Natural killer cell (primary cell): ENCODE data around the gene KHNYN. TPM values are rescaled to one million over a fixed set of nuclear protein-coding genes. Genes with fewer than 3 reads are reported as not detected.

Experiments used
- ATAC-seq, 3 donors: fragments of 150-1000 bp in 2 of 3; fragments of 200-7000 bp in 1 of 3; cut with Tn5 transposase; 1 replicate in 1 of 3; 2 replicates in 2 of 3; pipeline ENCODE4 v1.10.0; 2021; ENCODE audit warnings: mild to moderate bottlenecking in 2 of 3, moderate library complexity in 2 of 3
- DNase-seq, 2 donors: peaks; one replicate each; pipeline versions ENCODE4 v3.0.0 to v3.0.0-alpha.2; 2013 to 2021; ENCODE audit warnings: mixed read lengths in 1 of 2
- H3K27ac ChIP-seq: one replicate; pipeline ENCODE4 v1.5.1; 2013; ENCODE audit warnings: mild to moderate bottlenecking, low read length
- H3K27me3 ChIP-seq: one replicate; pipeline ENCODE4 v1.6.1; 2013; ENCODE audit warnings: low read length; ENCODE audit not compliant: control insufficient read depth, insufficient read depth
- H3K36me3 ChIP-seq: one replicate; pipeline ENCODE4 v1.6.1; 2013; ENCODE audit warnings: low read length; ENCODE audit not compliant: control insufficient read depth, insufficient read depth
- H3K4me1 ChIP-seq: one replicate; pipeline ENCODE4 v1.6.1; 2013; ENCODE audit warnings: low read length; ENCODE audit not compliant: control insufficient read depth, insufficient read depth
- H3K4me3 ChIP-seq: one replicate; pipeline ENCODE4 v1.5.1; 2013; ENCODE audit warnings: low read length
- H3K9me3 ChIP-seq: one replicate; pipeline ENCODE4 v1.6.1; 2013; ENCODE audit warnings: low read length; ENCODE audit not compliant: control insufficient read depth, insufficient read depth
- H3K27ac Mint-ChIP-seq, 2 donors: one replicate each; pipeline ENCODE4 v1.8.0; 2022; ENCODE audit warnings: mild to moderate bottlenecking in 2 of 2, mixed read lengths in 2 of 2, moderate library complexity in 1 of 2
- H3K27me3 Mint-ChIP-seq, 2 donors: one replicate each; pipeline ENCODE4 v1.8.0; 2022; ENCODE audit warnings: low read depth in 2 of 2, mixed read lengths in 2 of 2
- H3K36me3 Mint-ChIP-seq: one replicate; pipeline ENCODE4 v1.8.0; 2022; ENCODE audit warnings: mixed read lengths
- H3K4me1 Mint-ChIP-seq, 2 donors: one replicate each; pipeline ENCODE4 v1.8.0; 2022; ENCODE audit warnings: mixed read lengths in 2 of 2
- H3K4me3 Mint-ChIP-seq: one replicate; pipeline ENCODE4 v1.8.0; 2022; ENCODE audit warnings: mild to moderate bottlenecking, moderate library complexity, mixed read lengths
- H3K9me3 Mint-ChIP-seq, 2 donors: one replicate each; pipeline ENCODE4 v1.8.0; 2022; ENCODE audit warnings: mixed read lengths in 2 of 2
- CTCF ChIP-seq: fragments of 200-600 bp; IDR thresholded peaks from one replicate; pipeline ENCODE4 v1.8.0; 2022; ENCODE audit warnings: antibody characterized with exemption
- WGBS: methylation state at CpG from one replicate; pipeline ENCODE4 v1.1.7; 2013; ENCODE audit warnings: missing lambda C conversion rate; ENCODE audit not compliant: insufficient coverage; 5-methylcytosine and 5-hydroxymethylcytosine counted together
- intact Hi-C: fragments of 100-400 bp; cut with micrococcal nuclease; formaldehyde crosslinking; loops from one replicate; pipeline ENCODE4 v1.14.2; 2022
- total RNA-seq, 4 donors: library from RNA; stranded (reverse); fragments of 120-200 nt in 1 of 4; gene quantifications; one replicate each; pipeline versions ENCODE4 v1.2.3 to v1.2.4, GENCODE V29; 2013 to 2022

KHNYN gene
- total RNA-seq, 3 donors from 2014 or later (not counting 1 experiment from before 2014, with no cell fraction given) = 106 to 141 (median 116) TPM

GRCh38 chr14:24403294-24403998 is 26.3 kb upstream of the KHNYN start:
- H3K36me3 ChIP-seq = no peaks in the 10 kb centered on the region
- H3K27me3 ChIP-seq = peaks cover 9% of the 10 kb centered on the region
- no peak for TF ChIP-seq CTCF
- DNase-seq (no peak), ATAC-seq (no peak)
- Mint-ChIP-seq H3K27me3 (peaks cover 34 to 37% of the 10 kb centered on the region in 2 donors), H3K36me3 (no peaks in the 10 kb centered on the region), H3K4me1 (peaks cover 0 to 9% of the 10 kb centered on the region in 2 donors), H3K27ac (no peak overlapping the region), H3K4me3 (no peak overlapping the region), H3K9me3 (no peaks in the 10 kb centered on the region)
- intact Hi-C loops = no loop called here
- H3K4me3 ChIP-seq = no peak overlapping the region
- WGBS = 90% methylated on average over 7 of the region's 7 CpGs
- H3K9me3 ChIP-seq = no peaks in the 10 kb centered on the region
- H3K4me1 ChIP-seq = peaks cover 9% of the 10 kb centered on the region
- no peak overlapping the region for H3K27ac ChIP-seq

- Mint-ChIP-seq H3K27ac (no peak overlapping the region), H3K36me3 (no peaks in the 10 kb centered on the region), H3K9me3 (no peaks in the 10 kb centered on the region), H3K27me3 (peaks cover 34% of the 10 kb centered on the region in 2 donors), H3K4me3 (no peak overlapping the region), H3K4me1 (peaks cover 0 to under 1% of the 10 kb centered on the region in 2 donors)
- ATAC-seq = no peak
- Histone ChIP-seq H3K27me3 (peaks cover 3% of the 10 kb centered on the region), H3K4me1 (peaks cover under 1% of the 10 kb centered on the region), H3K4me3 (no peak overlapping the region), H3K9me3 (no peaks in the 10 kb centered on the region), H3K36me3 (no peaks in the 10 kb centered on the region), H3K27ac (no peak overlapping the region)
- 85% methylated on average over 4 of the region's 4 CpGs for WGBS
- no peak for DNase-seq
- intact Hi-C loops = no loop called here
- no peak for TF ChIP-seq CTCF
Observed at GRCh38 chr14:24404814-24405213, 24.9 kb upstream of the KHNYN start.

GRCh38 chr14:24406416-24406815 is 23.3 kb upstream of the KHNYN start:
- TF ChIP-seq CTCF = no peak
- Mint-ChIP-seq H3K4me3 (no peak overlapping the region), H3K4me1 (no peaks in the 10 kb centered on the region), H3K9me3 (no peaks in the 10 kb centered on the region), H3K36me3 (no peaks in the 10 kb centered on the region), H3K27ac (no peak overlapping the region), H3K27me3 (peaks cover 31 to 34% of the 10 kb centered on the region in 2 donors)
- Histone ChIP-seq H3K27me3 (no peaks in the 10 kb centered on the region), H3K4me1 (no peaks in the 10 kb centered on the region), H3K4me3 (no peak overlapping the region), H3K9me3 (no peaks in the 10 kb centered on the region), H3K27ac (no peak overlapping the region), H3K36me3 (no peaks in the 10 kb centered on the region)
- no peak for DNase-seq
- intact Hi-C loops = no loop called here
- no peak for ATAC-seq
- 84% methylated on average over 6 of the region's 6 CpGs for WGBS
